IPS-18a (cell line): ENCODE measurements around the gene PDZD8.

Experiments
- H3K27ac ChIP-seq: one replicate; pipeline ENCODE4 v1.5.1; 2013; ENCODE audit warnings: low read length
- H3K27me3 ChIP-seq: one replicate; pipeline ENCODE4 v1.6.1; 2013; ENCODE audit warnings: mild to moderate bottlenecking, low read length; ENCODE audit not compliant: control insufficient read depth, insufficient read depth
- H3K36me3 ChIP-seq: one replicate; pipeline ENCODE4 v1.6.1; 2013; ENCODE audit warnings: low read depth, low read length; ENCODE audit not compliant: control insufficient read depth
- H3K4me1 ChIP-seq: one replicate; pipeline ENCODE4 v1.6.1; 2013; ENCODE audit warnings: low read depth, low read length; ENCODE audit not compliant: control insufficient read depth
- H3K4me3 ChIP-seq: one replicate; pipeline ENCODE4 v1.5.1; 2013; ENCODE audit warnings: low read length
- H3K9ac ChIP-seq: one replicate; pipeline ENCODE4 v1.6.1; 2013; ENCODE audit warnings: mild to moderate bottlenecking, low read length, moderate library complexity
- H3K9me3 ChIP-seq: one replicate; pipeline ENCODE4 v1.6.1; 2013; ENCODE audit warnings: low read depth, low read length; ENCODE audit not compliant: control insufficient read depth

PDZD8 gene

GRCh38 chr10:117360994-117361667 is 14.1 kb downstream of the PDZD8 start:
- H3K27me3 ChIP-seq = no peaks in the 10 kb centered on the region
- no peaks in the 10 kb centered on the region for H3K36me3 ChIP-seq
- no peaks in the 10 kb centered on the region for H3K9me3 ChIP-seq
- H3K27ac ChIP-seq = no peak overlapping the region
- no peak overlapping the region for H3K9ac ChIP-seq
- peaks cover 22% of the 10 kb centered on the region for H3K4me1 ChIP-seq
- no peak overlapping the region for H3K4me3 ChIP-seq

- Histone ChIP-seq H3K9me3 (no peaks in the 10 kb centered on the region), H3K36me3 (no peaks in the 10 kb centered on the region), H3K4me3 (no peak overlapping the region), H3K4me1 (peaks cover 31% of the 10 kb centered on the region), H3K27me3 (no peaks in the 10 kb centered on the region), H3K27ac (no peak overlapping the region), H3K9ac (no peak overlapping the region)
Measured at GRCh38 chr10:117360016-117360415, 15.2 kb downstream of the PDZD8 start.

DNA sequence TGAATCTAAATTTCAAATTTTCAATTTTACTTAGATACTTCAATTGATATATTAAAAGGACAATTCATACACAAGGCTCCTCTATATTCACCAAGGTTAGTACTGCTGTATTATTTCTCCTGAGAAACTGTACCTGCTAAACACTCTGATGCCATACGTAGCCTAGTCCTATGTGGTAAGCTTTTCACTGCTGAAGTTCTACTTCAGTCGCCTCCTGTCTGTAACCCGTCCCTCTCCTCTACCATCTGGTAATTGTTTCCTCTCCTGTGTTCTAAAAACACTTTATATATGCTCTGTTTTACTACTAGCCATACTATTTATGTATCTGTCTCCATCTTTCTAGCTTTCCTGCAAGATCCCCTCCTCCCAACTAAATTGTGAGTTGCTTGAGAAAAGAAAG is 20.2 kb downstream of the PDZD8 start:
- Histone ChIP-seq H3K27ac (no peak overlapping the region), H3K36me3 (no peaks in the 10 kb centered on the region), H3K4me3 (no peak overlapping the region), H3K9me3 (no peaks in the 10 kb centered on the region), H3K9ac (no peak overlapping the region), H3K27me3 (no peaks in the 10 kb centered on the region), H3K4me1 (peaks cover 38% of the 10 kb centered on the region)

GRCh38 chr10:117353684-117354083 is 21.6 kb downstream of the PDZD8 start:
- Histone ChIP-seq H3K36me3 (no peaks in the 10 kb centered on the region), H3K9me3 (no peaks in the 10 kb centered on the region), H3K9ac (no peak overlapping the region), H3K27ac (no peak overlapping the region), H3K4me1 (peaks cover 40% of the 10 kb centered on the region), H3K4me3 (no peak overlapping the region), H3K27me3 (no peaks in the 10 kb centered on the region)

DNA sequence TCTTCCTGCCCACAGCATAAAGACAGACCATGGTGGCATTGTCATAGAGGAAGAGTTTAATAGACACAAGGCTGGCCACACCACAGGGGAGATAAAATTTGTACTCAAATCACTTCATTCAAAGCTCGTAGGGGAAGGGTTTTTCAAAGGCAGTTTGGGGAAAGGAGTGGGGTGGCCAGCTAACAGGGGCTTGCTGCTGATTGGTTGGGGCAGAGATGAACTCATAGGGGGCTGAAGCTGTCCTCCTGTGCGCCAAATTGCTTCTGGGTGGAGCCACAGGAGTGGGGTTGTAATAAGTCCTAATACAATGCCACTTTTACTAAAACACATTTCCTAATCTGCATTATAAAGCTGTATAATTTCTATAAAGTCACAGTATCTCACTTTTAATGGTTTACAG is 22.5 kb downstream of the PDZD8 start:
- Histone ChIP-seq H3K27me3 (no peaks in the 10 kb centered on the region), H3K9me3 (no peaks in the 10 kb centered on the region), H3K36me3 (no peaks in the 10 kb centered on the region), H3K4me1 (peaks cover 50% of the 10 kb centered on the region), H3K27ac (no peak overlapping the region), H3K4me3 (no peak overlapping the region), H3K9ac (no peak overlapping the region)

- Histone ChIP-seq H3K4me1 (peaks cover 57% of the 10 kb centered on the region), H3K9ac (no peak overlapping the region), H3K4me3 (no peak overlapping the region)
Measured at GRCh38 chr10:117351996-117352395, 23.2 kb downstream of the PDZD8 start.

DNA sequence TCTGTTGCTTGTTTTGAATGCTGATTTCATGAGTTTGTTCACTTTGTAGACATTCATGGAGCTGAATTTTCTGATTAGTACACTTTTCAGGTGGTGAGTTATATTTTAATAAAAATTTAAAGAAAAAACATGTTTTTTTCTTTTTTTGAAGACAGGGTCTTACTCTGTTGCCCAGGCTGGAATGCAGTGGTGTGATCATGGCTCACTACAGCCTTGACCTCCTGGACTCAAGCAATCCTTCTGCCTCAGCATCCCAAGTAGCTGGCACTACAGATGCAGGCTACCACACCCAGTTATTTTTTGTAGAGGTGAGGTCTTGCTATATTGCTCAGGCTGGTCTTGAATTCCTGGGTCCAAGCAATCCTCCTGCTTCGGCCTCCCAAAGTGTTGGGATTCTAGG is 23.7 kb downstream of the PDZD8 start:
- H3K27ac ChIP-seq = no peak overlapping the region
- H3K9ac ChIP-seq = no peak overlapping the region
- H3K27me3 ChIP-seq = no peaks in the 10 kb centered on the region
- no peaks in the 10 kb centered on the region for H3K36me3 ChIP-seq
- peaks cover 61% of the 10 kb centered on the region for H3K4me1 ChIP-seq
- H3K4me3 ChIP-seq = no peak overlapping the region
- H3K9me3 ChIP-seq = no peaks in the 10 kb centered on the region

More at GRCh38 chr10:117351996-117352395, 23.2 kb downstream of the PDZD8 start:
- Histone ChIP-seq H3K27ac (no peak overlapping the region), H3K9me3 (no peaks in the 10 kb centered on the region), H3K36me3 (no peaks in the 10 kb centered on the region), H3K27me3 (no peaks in the 10 kb centered on the region)

- no peaks in the 10 kb centered on the region for H3K9me3 ChIP-seq
- H3K36me3 ChIP-seq = no peaks in the 10 kb centered on the region
- peaks cover 60% of the 10 kb centered on the region for H3K4me1 ChIP-seq
- no peak overlapping the region for H3K4me3 ChIP-seq
- H3K27me3 ChIP-seq = no peaks in the 10 kb centered on the region
- H3K9ac ChIP-seq = no peak overlapping the region
- H3K27ac ChIP-seq = no peak overlapping the region
Measured at GRCh38 chr10:117350909-117351308, 24.3 kb downstream of the PDZD8 start.

GRCh38 chr10:117348236-117348635 is 27.0 kb downstream of the PDZD8 start:
- H3K27ac ChIP-seq = no peak overlapping the region

DNA sequence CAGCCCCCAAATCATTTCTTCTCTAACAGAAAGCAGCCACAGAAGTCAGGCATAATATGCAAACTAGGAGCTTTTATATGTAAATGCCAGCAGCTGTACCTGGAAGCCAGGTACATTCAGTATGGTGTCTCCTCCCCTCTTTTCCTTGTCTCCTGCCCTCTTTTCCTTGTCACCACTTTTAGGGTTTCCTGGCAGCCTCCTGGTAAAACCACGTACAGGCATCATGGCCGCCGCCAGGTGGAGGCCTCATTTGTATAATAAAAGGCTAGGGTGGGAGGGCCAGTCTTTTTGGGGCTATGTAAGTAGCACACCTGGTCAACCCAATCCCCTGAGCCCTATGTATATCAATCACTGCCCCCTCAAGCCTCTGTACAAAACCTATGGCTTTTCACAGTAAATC is 28.7 kb downstream of the PDZD8 start:
- H3K4me3 ChIP-seq = peak overlapping the region; percentile 23
- no peaks in the 10 kb centered on the region for H3K36me3 ChIP-seq
- H3K9ac ChIP-seq = peak overlapping the region; percentile 31
- H3K27ac ChIP-seq = peak overlapping the region; percentile 54
- H3K9me3 ChIP-seq = no peaks in the 10 kb centered on the region
- H3K4me1 ChIP-seq = peaks cover 56% of the 10 kb centered on the region
- no peaks in the 10 kb centered on the region for H3K27me3 ChIP-seq

More at GRCh38 chr10:117348236-117348635, 27.0 kb downstream of the PDZD8 start:
- Histone ChIP-seq H3K4me3 (no peak overlapping the region), H3K9ac (no peak overlapping the region), H3K4me1 (peaks cover 55% of the 10 kb centered on the region), H3K27me3 (no peaks in the 10 kb centered on the region), H3K36me3 (no peaks in the 10 kb centered on the region), H3K9me3 (no peaks in the 10 kb centered on the region)

DNA sequence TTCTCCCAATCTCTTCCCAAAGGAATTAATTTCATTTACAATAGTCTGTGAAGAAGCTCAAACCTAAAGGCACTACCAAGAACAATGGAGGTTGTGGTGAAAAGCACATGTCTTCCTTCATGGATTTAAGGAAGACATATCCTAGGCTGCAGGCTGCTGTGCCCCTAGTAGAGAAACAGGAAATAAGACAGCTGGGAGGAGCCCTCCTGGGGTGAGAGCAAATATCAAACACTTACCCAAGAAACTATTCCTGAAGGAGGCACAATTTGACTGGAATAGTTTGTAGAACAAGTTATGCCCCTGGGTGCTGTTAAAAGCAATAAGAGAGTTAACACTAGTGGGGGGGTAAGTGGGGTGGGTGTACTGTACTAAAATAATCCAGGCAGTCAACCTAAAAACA is 30.1 kb downstream of the PDZD8 start:
- Histone ChIP-seq H3K9ac (peak overlapping the region; percentile 2), H3K9me3 (no peaks in the 10 kb centered on the region), H3K4me3 (peak overlapping the region; percentile 3), H3K27me3 (no peaks in the 10 kb centered on the region), H3K27ac (peak overlapping the region; percentile 81), H3K4me1 (peaks cover 64% of the 10 kb centered on the region), H3K36me3 (no peaks in the 10 kb centered on the region)

- no peaks in the 10 kb centered on the region for H3K27me3 ChIP-seq
- no peaks in the 10 kb centered on the region for H3K9me3 ChIP-seq
- no peak overlapping the region for H3K27ac ChIP-seq
- no peak overlapping the region for H3K9ac ChIP-seq
- no peak overlapping the region for H3K4me3 ChIP-seq
- no peaks in the 10 kb centered on the region for H3K36me3 ChIP-seq
- H3K4me1 ChIP-seq = peaks cover 51% of the 10 kb centered on the region
Measured at GRCh38 chr10:117342641-117343040, 32.6 kb downstream of the PDZD8 start.
